Activated T-helper 9 cell treated with anti-CD3 and anti-CD28 coated beads, Interleukin-2, amount 50 U/mL, for 16 hours (primary cell): ENCODE results near the gene PCDH8.
"Not testable (repeated sequence)": the region's sequence is repeated elsewhere in the genome, so short reads cannot be mapped to it uniquely, and the experiment has no call there.

ENCODE experiments used
- DNase-seq: peaks from one replicate; pipeline ENCODE4 v3.0.0-alpha.2; 2020; ENCODE audit warnings: low read depth

PCDH8 gene

DNA sequence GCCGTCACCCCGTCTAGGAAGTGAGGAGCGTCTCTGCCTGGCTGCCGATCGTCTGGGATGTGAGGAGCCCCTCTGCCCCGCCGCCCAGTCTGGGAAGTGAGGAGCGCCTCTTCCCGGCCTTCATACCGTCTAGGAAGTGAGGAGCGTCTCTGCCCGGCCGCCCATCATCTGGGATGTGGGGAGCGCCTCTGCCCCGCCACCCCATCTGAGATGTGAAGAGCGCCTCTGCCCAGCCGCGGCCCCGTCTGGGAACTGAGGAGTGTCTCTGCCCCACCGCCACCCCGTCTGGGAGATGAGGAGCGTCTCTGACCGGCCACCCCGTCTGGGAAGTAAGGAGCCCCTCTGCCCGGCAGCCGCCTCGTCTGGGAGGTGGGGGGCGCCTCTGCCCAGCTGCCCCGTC is 30.6 kb downstream of the PCDH8 start:
- not testable (repeated sequence) for DNase-seq

DNA sequence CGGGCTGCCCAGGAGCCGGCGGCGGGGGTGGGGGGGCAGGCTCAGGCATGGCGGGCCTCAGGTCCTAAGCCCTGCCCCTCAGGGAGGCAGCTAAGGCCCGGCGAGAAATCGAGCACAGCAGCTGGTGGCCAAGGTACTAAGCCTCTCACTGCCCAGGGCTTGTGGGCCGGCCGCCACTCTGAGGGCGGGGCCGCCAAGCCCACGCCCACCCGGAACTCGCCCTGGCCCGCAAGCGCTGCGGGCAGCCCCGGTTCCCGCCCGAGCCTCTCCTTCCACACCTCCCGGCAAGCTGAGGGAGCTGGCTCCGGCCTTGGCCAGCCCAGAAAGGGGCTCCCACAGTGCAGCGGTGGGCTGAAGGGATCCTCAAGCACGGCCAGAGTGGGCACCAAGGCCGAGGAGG is 33.1 kb downstream of the PCDH8 start:
- DNase-seq = no peak

DNA sequence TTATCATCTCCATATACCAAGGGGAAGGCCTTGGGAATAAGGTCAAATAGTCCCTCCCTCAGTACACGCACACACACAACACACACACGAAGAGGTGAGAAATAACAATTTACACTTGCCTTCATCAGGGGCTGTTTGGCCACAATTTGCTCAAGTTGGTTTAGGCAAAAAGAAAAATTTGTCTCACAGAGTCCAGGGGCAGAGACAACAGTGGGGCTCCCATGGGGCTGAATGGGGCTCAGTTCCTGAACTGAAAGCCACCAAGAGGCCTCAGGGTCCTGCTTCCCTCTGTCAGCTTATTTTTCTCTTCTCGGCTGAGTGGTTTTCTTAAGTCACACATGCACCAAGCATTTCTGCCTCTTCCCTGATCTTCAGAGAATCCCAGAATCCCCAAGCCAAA is 35.5 kb downstream of the PCDH8 start:
- no peak for DNase-seq

DNA sequence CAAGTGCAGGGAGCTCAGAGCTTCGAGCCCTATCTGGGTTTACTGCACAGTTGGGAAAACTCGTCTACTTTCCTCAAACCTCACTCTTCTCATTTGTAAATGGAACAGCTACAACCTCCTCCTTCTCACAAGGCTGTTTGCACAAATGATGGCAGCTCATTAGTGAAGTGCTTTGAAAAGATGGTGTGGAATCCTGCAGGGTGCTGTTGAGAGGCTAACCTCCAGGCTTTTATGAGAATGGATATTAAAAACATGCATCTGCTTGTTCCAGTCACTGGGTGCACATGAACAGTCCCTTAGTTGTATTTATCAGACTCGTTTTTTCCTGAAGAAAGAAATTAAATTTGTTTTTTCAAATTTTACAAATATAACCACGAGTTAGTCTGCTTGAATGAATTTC is 36.6 kb downstream of the PCDH8 start:
- no peak for DNase-seq

DNA sequence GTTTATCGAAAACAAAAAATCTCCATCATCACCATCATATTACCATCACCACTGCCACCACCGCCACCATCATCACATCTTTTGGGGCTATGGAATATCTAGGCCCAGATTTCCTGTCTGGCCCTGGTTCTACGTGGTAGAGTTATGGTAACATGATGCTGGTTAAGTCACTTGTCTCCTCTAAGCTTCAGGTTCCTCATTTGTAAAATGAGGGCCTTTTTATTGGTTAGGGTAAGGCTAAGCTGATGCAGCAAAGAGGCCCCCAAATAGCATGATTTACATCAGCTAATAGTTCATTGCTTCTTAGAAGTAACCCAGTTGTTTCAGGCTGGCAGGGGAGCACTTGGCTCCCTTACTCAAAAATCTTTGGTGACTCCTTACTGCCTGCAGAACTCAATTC is 37.9 kb downstream of the PCDH8 start:
- DNase-seq = no peak

DNA sequence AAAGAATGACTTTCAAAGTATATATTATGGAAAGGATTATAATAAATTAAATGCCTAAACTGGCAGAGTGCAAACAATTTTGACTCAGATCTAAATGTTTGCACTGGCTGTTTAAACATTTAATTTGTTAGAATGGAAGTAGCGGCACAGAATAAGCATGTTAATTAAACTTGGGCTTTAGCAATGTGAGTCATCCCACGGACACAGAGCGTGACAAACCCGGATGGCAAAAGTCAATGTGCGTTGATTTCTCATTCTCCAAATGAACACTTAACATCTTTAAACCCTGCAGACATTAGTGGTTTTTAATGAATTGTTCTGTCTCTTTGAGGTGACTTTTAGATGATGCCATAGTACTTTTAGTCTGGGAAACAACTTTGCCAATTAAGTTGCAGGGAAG is 38.4 kb downstream of the PCDH8 start:
- no peak for DNase-seq

DNA sequence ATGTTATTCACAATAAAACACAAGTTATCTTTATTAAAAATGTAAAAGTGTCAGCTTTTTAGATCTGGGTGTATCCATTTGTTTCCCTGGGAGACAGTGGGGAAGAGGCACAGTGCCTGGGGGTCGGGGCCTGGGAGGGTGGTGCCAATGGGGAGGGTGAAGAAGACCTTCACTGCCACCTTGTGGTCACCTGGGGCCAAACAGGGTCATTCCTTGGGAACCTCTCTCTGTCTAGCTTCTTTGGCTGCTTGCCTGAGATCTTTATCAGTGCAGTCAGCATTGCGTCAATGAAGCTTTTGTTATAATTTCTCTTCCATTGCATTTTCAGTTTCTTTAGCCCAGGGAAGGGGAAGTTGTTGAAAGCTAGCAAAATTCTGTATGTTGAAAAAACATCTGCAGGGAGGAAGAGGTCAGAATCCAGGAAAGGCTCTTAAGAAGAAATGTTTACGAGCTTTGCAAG is 39.1 kb downstream of the PCDH8 start:
- no peak for DNase-seq

DNA sequence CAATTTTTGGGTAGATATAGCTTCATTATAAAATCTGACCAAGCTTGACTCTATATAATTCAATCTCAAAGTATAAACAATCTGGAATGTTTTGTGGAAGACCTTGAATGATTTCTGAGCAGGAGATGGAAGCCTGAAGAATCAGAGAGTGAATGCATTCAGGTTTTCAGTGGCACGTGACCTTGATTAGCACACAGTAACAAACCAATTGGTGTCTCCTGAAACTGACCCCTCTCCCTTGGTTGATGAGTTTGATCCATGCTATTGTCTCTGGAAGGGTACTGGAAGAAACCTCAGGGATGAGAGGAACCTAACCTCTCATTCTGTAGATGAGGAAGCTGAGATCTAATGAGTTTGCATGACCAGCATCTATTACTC is 39.6 kb downstream of the PCDH8 start:
- DNase-seq = no peak

DNA sequence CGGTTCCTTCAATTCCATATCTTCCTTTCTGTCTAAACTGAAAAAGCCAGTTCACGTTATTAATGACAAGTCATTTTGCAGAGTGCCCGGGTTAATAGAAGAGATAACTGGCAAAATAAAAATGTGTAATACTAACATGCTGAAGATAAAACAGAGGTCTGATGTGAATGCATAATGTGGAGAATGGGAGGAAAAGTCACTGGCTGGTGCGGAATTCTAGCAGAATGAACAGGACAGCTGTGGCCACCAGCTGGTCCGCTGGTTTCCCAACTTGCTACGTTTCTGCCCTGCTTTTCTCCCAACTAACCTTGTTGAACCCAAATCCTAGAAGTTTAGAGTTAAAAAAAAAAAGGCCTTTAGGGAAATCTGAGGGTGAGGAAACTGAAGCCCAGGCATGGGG is 42.4 kb downstream of the PCDH8 start:
- DNase-seq = no peak

DNA sequence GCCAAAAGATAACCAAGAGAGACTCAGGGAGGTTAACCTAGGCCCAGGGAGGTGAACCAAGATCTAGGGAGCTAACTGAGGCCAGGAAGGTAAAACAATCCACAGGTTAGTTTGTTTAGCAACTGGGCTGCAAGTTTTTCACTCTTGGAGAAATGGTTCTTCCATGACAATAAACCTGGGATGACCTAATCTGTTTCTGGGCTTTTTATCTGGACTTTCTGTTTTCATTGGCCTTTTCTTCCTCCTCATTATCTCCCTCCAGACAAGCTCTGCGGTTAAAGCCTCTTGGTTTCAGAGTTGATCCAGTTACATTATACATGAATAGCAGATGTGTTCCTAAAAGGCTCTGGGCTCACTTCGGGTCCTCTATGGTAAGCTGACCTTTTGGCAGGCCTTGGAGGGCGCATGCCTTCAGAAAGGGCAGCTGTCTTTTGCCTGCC is 44.2 kb downstream of the PCDH8 start:
- DNase-seq = no peak

DNA sequence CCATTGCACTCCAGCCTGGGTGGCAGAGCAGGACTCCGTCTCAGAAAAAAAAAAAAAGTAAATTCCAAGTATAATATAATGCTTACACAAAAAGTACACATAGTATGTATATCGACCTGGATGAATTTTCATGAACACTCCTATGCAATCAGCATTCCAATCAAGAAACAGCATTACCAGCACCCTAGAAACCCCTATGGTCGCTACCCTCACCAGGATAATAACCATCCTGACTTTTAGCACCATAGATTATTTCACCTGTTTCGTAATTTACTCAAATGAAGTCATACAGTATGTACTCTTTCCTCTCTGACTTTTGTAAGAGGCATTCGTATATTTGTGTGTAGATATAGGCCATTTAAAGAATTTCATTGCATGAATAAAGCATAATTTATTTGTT is 47.6 kb downstream of the PCDH8 start:
- DNase-seq = no peak

DNA sequence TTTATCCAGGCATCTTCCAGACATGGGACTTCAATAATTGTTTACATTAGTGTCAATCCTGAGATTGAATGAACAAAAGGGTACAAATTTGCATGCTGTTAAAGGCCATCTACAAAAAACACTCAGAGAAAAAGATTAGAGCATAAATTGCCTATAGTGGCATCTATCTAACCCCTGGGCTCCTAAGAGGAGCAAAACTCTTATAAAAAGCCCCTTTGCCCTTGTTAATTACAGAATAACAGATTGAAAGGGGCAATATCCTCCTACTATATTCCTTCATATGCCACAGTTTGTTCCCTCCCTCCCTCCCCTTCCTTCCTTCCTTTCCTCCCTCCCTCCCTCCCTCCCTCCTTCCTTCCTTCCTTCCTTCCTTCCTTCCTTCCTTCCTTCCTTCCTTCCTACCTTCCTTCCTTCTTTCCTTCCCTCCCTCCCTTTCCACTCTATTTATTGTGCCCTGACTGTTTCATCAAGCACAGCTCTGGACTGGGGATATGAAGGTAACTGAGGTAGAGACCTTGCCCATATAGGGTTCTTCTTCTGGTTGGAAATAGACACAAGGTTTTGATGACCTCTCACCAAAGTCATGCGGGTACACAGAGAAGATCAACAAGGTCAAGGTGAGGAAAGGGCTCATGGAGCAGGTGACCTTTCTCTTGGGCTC is 49.5 kb downstream of the PCDH8 start:
- no peak for DNase-seq

DNA sequence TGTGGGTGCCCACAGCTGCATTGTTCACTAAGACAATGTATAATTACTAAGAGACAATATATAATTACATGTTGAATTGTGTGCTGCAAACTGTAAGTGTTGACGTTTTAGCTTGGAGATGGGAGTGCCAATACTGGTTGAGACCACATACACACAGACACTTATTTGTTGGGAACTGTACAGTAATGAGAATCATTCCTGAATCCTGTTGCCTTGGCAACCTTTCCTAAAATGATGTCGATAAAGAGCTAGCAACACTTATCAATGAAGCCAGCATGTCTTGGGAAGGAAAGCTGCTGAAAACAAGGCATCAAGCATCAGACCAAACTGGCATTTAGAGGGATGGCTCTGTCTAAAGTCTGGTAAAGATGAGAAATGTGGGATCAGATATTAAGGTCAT is 51.3 kb downstream of the PCDH8 start:
- no peak for DNase-seq

DNA sequence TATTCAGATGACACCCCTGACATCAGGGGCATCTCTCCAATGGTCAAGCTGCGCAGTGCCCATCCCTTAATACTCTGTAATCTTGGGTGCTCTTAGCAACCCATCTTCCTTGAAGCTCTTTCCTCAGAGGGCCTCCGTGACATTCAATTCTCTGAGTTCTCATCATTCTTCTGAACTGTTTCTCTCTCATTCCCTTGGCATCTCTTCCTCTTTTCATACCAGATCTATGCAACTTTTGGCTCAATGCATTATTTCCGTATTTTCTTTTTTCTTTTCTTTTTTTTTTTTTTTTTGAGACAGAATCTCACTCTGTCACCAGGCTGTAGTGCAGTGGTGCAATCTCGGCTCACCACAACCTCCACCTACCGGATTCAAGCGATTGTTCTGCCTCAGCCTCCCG is 53.9 kb downstream of the PCDH8 start:
- DNase-seq = no peak

DNA sequence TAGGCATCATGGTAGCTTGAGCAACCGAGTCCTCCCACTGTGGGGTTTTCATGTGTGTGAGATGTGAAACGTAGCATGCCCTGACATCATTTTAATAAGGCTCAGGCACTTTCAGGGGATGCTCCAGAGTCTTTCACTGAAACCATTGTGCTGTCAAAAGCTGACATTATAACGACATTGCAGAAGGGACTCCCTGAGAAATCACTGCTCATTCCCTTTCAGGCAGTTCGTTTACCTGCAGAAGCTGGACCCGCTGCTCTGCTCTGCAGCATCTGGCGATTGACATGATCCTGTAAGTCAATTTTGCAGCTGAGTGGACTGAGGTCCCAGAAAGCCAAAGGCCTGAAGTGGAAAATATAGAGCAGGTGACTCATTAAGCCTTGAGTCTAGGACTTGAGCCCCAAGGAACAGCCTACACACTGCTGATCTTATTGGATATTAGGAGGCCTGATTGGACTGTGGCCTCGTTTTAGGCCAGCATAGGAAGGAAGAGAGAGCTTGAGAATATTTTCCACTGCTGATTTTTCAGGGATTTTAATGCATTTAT is 54.9 kb downstream of the PCDH8 start:
- DNase-seq = no peak
